ENCODE data around the gene DCAF17.

DCAF17 gene

GRCh38 chr2:171434013-171434989 is at the start of gene DCAF17:
Gene DCAF17, plus strand, starts transcription at chr2:171434226. Its CDS starts 352 bp downstream, at chr2:171434578.
- peak; percentile 89 to 93 (median 90) for DNase-seq (ENCODE audit: low read depth in 3 of 3)

DNA sequence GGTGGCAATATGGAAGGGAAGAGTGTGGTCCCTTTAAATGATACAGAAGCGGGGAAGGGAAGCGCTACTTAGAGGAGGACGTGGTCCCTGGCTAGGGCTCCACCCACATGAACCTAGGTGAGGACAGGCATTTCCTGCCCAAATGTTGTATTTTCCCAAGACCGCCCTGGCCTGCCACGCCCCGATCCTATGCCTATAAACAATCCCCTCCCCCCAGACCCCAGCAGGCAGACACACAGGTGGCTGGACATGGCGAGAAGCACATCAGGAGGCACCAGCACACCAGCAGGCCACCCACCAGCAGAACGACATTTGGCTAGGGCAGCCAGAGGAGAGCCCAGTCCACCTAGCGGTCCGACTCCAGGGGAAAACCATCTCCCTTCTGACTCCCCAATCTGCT is 47.4 kb upstream of the DCAF17 start:
- DNase-seq (ENCODE audit: low read depth in 3 of 3), result no peak

DNA sequence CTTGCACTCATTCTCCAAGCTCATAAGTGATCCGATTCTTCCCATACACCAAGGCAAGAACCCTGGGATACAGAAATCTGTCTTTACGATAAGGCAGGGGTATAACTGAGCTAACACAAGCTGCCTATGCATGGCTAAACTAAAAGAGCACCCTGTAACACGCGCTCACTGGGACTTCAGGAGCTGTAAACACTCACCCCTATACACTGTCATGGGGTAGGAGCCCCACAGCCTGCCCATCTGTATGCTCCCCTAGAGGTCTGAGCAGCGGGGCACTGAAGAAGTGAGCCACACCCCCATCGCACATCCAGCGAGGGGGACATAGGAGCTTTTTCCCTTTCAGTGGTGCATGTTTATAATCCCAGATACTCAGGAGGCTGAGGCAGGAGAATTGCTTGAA is 47.0 kb upstream of the DCAF17 start:
- no peak for DNase-seq (ENCODE audit: low read depth in 3 of 3)

GRCh38 chr2:171389325-171389724 is 44.7 kb upstream of the DCAF17 start:
- DNase-seq (ENCODE audit: low read depth in 3 of 3), result no peak

GRCh38 chr2:171389780-171390179 is 44.2 kb upstream of the DCAF17 start:
- no peak for DNase-seq (ENCODE audit: low read depth in 3 of 3)

GRCh38 chr2:171390941-171391516 is 43.0 kb upstream of the DCAF17 start:
- DNase-seq (ENCODE audit: low read depth in 3 of 3), result no peak

- DNase-seq (ENCODE audit: low read depth in 3 of 3), result no peak
Measured at GRCh38 chr2:171391532-171391931, 42.5 kb upstream of the DCAF17 start.

- no peak for DNase-seq (ENCODE audit: low read depth in 3 of 3)
Measured at GRCh38 chr2:171393487-171393886, 40.5 kb upstream of the DCAF17 start.

DNA sequence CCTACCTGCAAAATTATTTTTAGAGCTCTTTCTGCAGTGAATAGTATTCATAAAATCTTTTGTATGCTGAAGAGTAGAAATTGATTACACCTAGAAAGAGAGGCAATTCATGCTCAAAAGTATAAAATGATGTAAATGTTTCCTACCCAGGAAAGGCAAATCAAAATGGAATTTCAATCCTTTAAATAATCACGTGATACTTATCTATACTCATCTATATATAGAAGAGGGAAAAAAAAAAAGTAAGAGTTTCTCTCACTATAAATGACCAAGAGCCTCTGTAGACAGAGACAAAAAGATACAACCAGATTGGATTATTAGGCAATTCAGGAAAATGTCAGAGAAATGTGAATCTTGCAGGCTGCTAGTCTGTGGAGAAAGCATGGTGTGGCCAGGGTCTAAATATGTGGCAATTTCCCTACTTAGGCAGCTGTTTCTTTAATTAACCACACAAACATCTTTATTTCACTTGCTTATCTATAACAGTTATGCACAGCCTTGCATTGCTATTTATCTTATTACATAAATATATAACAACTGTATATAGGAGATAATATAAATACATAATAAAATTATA is 39.8 kb upstream of the DCAF17 start:
- DNase-seq (ENCODE audit: low read depth in 3 of 3), result no peak

DNA sequence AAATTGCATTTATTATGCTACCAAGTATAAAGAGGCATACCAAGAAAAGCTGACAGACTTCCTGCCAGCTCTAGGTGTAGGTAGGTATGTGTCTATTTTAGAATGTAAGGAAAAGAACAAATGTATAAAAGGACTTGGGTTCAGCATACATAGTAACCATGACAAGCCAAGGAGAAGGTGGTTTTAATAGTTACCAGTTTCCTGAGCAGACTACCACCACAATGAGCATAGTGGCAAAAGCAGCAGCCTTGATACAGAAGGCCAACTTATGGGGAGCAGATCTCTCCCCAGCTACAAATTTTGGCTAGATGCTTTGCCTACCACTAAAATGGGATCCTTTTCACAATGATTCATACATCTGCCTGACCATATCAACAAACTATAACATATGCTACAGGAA is 34.7 kb upstream of the DCAF17 start:
- DNase-seq (ENCODE audit: low read depth in 3 of 3), result no peak

DNA sequence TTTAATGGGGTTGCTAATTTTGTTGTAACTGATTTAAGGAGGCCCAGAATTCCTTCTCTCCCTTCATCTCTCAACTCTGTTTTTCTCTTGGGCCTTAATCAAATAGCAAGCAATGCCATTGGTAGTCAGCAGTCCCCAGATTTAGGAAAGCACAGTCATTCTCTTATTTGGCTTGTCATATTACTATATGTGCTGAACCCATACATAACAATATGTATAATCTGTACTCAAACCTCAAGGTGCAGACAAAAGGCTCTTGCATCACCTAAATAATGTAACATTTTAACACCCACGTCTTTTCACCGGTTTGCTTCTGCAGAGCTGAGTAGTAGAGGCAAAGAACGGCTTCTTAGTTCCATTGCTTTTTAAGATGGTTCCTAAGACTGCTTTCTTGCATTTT is 33.6 kb upstream of the DCAF17 start:
- no peak for DNase-seq (ENCODE audit: low read depth in 3 of 3)

- DNase-seq (ENCODE audit: low read depth in 3 of 3), result no peak
Measured at GRCh38 chr2:171401947-171402346, 32.1 kb upstream of the DCAF17 start.

- no peak for DNase-seq (ENCODE audit: low read depth in 3 of 3)
Measured at GRCh38 chr2:171402906-171403580, 31.0 kb upstream of the DCAF17 start.

DNA sequence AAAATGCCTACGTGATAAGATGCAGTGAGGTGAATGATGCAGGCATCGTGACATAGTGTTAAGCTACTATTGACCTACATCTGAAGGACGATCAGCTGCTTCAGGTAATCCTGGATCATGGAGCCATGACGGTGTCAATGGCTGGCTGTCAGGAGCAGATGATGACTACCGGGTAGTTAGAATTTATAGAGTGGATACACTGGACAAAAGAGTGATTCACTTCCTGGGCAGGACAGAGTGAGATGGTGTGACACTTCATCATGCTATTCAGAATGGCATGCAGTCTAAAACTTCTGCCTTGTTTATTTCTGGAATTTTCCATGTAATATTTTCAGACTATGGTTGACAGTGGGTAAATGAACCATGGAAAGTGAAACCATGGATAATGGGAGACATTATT is 29.8 kb upstream of the DCAF17 start:
- DNase-seq (ENCODE audit: low read depth in 3 of 3), result no peak

- no peak for DNase-seq (ENCODE audit: low read depth in 3 of 3)
Measured at GRCh38 chr2:171404719-171405118, 29.3 kb upstream of the DCAF17 start.

- no peak for DNase-seq (ENCODE audit: low read depth in 3 of 3)
Measured at GRCh38 chr2:171405546-171405945, 28.5 kb upstream of the DCAF17 start.

DNA sequence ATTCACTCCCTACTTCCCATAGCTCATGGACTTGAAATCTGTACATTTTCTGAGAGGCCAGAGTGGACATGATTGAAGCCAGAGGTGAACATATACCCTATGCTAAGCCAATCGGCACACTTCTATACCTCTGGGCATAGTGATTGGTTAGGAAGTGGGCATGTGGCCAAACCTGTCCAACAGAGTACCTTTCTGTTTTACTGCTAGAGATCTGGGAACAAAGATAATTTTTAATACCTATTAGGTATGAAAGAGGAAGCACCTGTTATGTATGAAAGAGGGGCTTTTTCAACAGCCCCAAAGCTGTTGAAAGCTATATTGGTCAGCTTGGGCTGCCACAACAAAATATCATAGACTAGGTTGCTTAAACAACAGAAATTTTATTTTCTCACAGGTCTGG is 28.0 kb upstream of the DCAF17 start:
- no peak for DNase-seq (ENCODE audit: low read depth in 3 of 3)

GRCh38 chr2:171407030-171407675 is 26.9 kb upstream of the DCAF17 start:
- DNase-seq (ENCODE audit: low read depth in 3 of 3), result no peak

DNA sequence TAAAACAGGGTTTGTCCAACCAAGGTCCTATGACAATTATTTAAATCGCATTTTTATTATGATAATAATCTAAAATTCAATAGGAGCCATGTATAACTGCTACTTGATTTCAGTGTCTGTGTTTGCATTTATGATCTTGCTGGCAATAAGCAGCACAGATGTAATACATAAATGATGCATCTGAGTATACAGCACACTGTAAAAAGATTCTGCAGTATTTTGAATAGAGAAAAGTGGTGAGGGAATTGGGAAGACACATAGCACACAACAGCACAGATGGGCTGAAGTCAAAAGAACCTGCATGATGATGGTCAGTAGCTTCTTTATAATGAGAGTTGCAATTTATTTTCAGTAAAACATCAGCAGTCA is 26.4 kb upstream of the DCAF17 start:
- no peak for DNase-seq (ENCODE audit: low read depth in 3 of 3)

DNA sequence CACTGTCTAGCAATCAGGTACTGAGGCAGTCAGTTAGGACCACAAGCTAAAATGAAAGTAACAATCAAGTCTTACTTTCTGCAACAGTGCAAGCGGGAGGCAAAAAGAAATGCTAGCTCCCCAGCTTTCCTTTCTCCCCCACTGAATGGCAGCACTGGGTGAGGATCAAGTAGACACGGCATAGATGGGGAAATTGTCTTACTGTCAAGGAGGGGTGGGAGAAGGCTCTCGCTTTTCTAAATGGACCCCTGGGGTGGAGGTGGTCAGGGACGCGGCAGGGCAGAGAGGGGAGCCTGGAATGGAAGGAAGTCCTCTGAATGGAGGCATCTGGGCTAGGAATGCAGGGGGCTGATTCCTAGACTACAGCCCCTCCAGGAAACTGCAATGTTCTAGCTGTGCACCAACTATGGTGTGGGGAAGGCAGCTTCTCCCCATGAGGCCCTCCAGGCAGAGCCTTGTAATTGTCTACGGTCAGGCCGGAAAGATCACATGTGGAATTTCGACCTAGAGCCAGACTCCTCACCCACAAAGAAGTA is 24.5 kb upstream of the DCAF17 start:
- DNase-seq (ENCODE audit: low read depth in 3 of 3), result no peak

GRCh38 chr2:171410101-171410500 is 23.9 kb upstream of the DCAF17 start:
- DNase-seq (ENCODE audit: low read depth in 3 of 3), result no peak

DNA sequence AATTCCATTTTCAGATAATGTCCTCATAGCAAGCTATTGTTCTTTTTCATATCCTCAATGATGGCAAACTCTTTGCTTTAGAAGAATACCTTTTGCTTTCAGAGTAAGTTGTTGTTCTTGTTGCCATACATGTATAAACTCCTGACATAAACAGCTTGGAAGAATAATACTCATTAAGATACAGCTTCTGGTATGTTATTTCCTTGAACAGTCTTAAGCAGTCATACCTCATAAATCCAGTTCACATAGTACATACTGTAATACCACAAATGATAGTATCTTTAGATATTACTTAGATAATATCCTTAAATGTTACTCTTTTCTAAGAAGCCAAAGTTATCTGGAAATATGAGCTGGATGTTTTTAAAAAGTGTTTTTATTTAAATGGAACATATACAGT is 23.4 kb upstream of the DCAF17 start:
- DNase-seq (ENCODE audit: low read depth in 3 of 3), result no peak

Data from stimulated activated CD4-positive, alpha-beta T cell treated with anti-CD3 and anti-CD28 coated beads, TNF-alpha, amount 100 ng/mL, for 48 hours (primary cell).